K562 (cell line): Measurements from ENCODE around the gene F13B. TPM values are rescaled to one million over a fixed set of nuclear protein-coding genes. Genes with fewer than 3 reads are reported as not detected.

Source experiments
- ATAC-seq: fragments of 200-7000 bp; cut with Tn5 transposase; 3 replicates; pipeline ENCODE4 v1.9.1; 2020; ENCODE audit warnings: moderate library complexity
- BruUV-seq: library from RNA; stranded (reverse); fragments of 400-500 nt; replicated peaks from 2 replicates; lab custom pipeline; 2021; lab: Mats Ljungman, UMichigan
- CTCF ChIA-PET: fragments of 300-600 bp; formaldehyde crosslinking; extraction: SDS; loops from one replicate; lab custom pipeline; 2021; ENCODE audit warnings: low intra/inter-chr PET ratio; lab: Yijun Ruan, JAX
- POLR2A ChIA-PET: fragments of 300-600, 350-650 bp; sonication (Branson Sonifier 250); formaldehyde crosslinking; extraction: SDS; loops from one replicate; lab custom pipeline; 2021; ENCODE audit warnings: antibody characterized with exemption, inconsistent platforms; lab: Yijun Ruan, JAX
- DNase-seq, 4 experiments: peaks; one replicate each; pipeline versions ENCODE4 v3.0.0 to v3.0.0-alpha.2; 2011 to 2018; ENCODE audit warnings: low spot score in 3 of 4, mixed read lengths in 3 of 4; ENCODE audit errors: extremely low read depth in 1 of 4
- FAIRE-seq: peaks from 2 replicates; lab custom pipeline; 2011; peaks lifted over from hg19 to GRCh38; lab: Jason Lieb, UNC
- H2AFZ ChIP-seq: 2 replicates; pipeline ENCODE4 v1.6.0; 2011; ENCODE audit warnings: low read depth, low read length, control low read depth, inconsistent platforms
- H3K27ac ChIP-seq: fragments of 200-600 bp; 3 replicates; pipeline ENCODE4 v1.8.0; 2011; ENCODE audit warnings: low read depth, mild to moderate bottlenecking, control low read depth, inconsistent platforms, low read length, moderate library complexity, mixed read lengths; ENCODE audit errors: extremely low read depth
- H3K27me3 ChIP-seq, 2 experiments: fragments of 300-600 bp in 1 of 2; 2 replicates in 1 of 2; 3 replicates in 1 of 2; pipeline versions ENCODE4 v1.6.0 to v1.8.0; 2011; ENCODE audit warnings: inconsistent platforms in 2 of 2, low read length in 2 of 2, mild to moderate bottlenecking in 1 of 2, mixed read lengths in 1 of 2, moderate library complexity in 1 of 2; ENCODE audit not compliant: control insufficient read depth in 2 of 2, insufficient read depth in 2 of 2
- H3K36me3 ChIP-seq: fragments of 300-600 bp; 3 replicates; pipeline ENCODE4 v1.8.0; 2011; ENCODE audit warnings: mild to moderate bottlenecking, low read length, inconsistent platforms; ENCODE audit not compliant: control insufficient read depth, insufficient read depth
- H3K4me1 ChIP-seq, 2 experiments: fragments of 200-600 bp in 1 of 2; replicated peaks in 1 of 2; 2 replicates in 1 of 2; 3 replicates in 1 of 2; pipeline versions ENCODE4 v1.5.1 to v1.8.0; 2011; ENCODE audit warnings: inconsistent platforms in 2 of 2, low read length in 2 of 2, mild to moderate bottlenecking in 1 of 2, mixed read lengths in 1 of 2, moderate library complexity in 1 of 2; ENCODE audit not compliant: control insufficient read depth in 2 of 2, insufficient read depth in 2 of 2
- H3K4me2 ChIP-seq: 2 replicates; pipeline ENCODE4 v1.6.1; 2011; ENCODE audit warnings: low read length, control low read depth, inconsistent platforms, mixed read lengths; ENCODE audit not compliant: insufficient read depth
- H3K4me3 ChIP-seq: fragments of 200-600 bp; sonication (generic), shearing (Covaris generic); 2 replicates; pipeline ENCODE4 v1.5.1; 2016; ENCODE audit warnings: control low read depth, inconsistent platforms
- H3K79me2 ChIP-seq: fragments of 200-600 bp; 3 replicates; pipeline ENCODE4 v1.8.0; 2011; ENCODE audit warnings: low read length, inconsistent platforms; ENCODE audit not compliant: control insufficient read depth, insufficient read depth
- H3K9ac ChIP-seq, 2 experiments: 2 replicates each; pipeline versions ENCODE4 v1.6.0 to v1.6.1; 2011; ENCODE audit warnings: low read depth in 2 of 2, low read length in 2 of 2, control low read depth in 1 of 2, inconsistent platforms in 1 of 2, mild to moderate bottlenecking in 1 of 2, mixed read lengths in 1 of 2; ENCODE audit not compliant: insufficient read depth in 1 of 2
- H3K9me1 ChIP-seq: one replicate; pipeline ENCODE4 v1.6.0; 2011; ENCODE audit warnings: inconsistent platforms, mild to moderate bottlenecking, low read length, moderate library complexity; ENCODE audit not compliant: control insufficient read depth, insufficient read depth
- H3K9me3 ChIP-seq: replicated peaks from 2 replicates; pipeline ENCODE4 v1.5.1; 2011; ENCODE audit warnings: low read depth, low read length, inconsistent platforms; ENCODE audit not compliant: control insufficient read depth, insufficient read depth
- H4K20me1 ChIP-seq: replicated peaks from 2 replicates; pipeline ENCODE4 v1.6.1; 2011; ENCODE audit warnings: low read length, inconsistent platforms, mixed read lengths; ENCODE audit not compliant: control insufficient read depth, insufficient read depth
- BDP1 ChIP-seq: IDR thresholded peaks from 3 replicates; pipeline ENCODE4 v1.6.1; 2011; ENCODE audit not compliant: insufficient read length, insufficient read depth
- HOXB6 ChIP-seq: fragments of 250-450 bp; sonication (Bioruptor Pico); IDR thresholded peaks from 2 replicates; pipeline ENCODE4 v1.5.1; 2022; ENCODE audit warnings: mild to moderate bottlenecking, borderline replicate concordance
- NFIC ChIP-seq: fragments of 450-650 bp; IDR thresholded peaks from 2 replicates; pipeline ENCODE4 v1.6.1; 2017; ENCODE audit warnings: mild to moderate bottlenecking, inconsistent platforms
- NR2F6 ChIP-seq: fragments of 450-650 bp; formaldehyde crosslinking; IDR thresholded peaks from 2 replicates; pipeline ENCODE4 v1.4.0; 2020; ENCODE audit warnings: mild to moderate bottlenecking
- POLR2B ChIP-seq: fragments of 450-650 bp; IDR thresholded peaks from 2 replicates; pipeline ENCODE4 v1.6.1; 2018; ENCODE audit warnings: low read depth; ENCODE audit not compliant: partially characterized antibody
- POLR2G ChIP-seq: fragments of 200-400 bp; formaldehyde crosslinking; IDR thresholded peaks from 2 replicates; pipeline ENCODE4 v1.6.1; 2017; ENCODE audit warnings: low read depth, mild to moderate bottlenecking, antibody characterized with exemption, low read length, moderate library complexity
- TCF7L2 ChIP-seq: fragments of 150-350 bp; IDR thresholded peaks from 2 replicates; pipeline ENCODE4 v1.6.1; 2016; ENCODE audit warnings: low read depth, mild to moderate bottlenecking, low read length, moderate library complexity
- ZBTB43 ChIP-seq: sonication (generic); formaldehyde crosslinking; IDR thresholded peaks from 2 replicates; pipeline ENCODE4 v1.8.0; 2023; ENCODE audit warnings: mild to moderate bottlenecking, missing genetic modification reagents
- ZNF282 ChIP-seq: sonication (generic); formaldehyde crosslinking; IDR thresholded peaks from 2 replicates; pipeline ENCODE4 v1.8.1; 2023; ENCODE audit warnings: missing genetic modification reagents
- WGBS: fragments of 100-300 bp; shearing (Covaris generic); methylation state at CpG from one replicate; pipeline ENCODE4 v1.1.6; 2016; ENCODE audit warnings: low coverage, mixed read lengths; ENCODE audit not compliant: insufficient coverage; ENCODE audit errors: missing lambda C conversion rate; 5-methylcytosine and 5-hydroxymethylcytosine counted together
- in situ Hi-C: fragments of 300-500 bp; cut with MboI; formaldehyde crosslinking; loops from 4 replicates; pipeline ENCODE4 v1.15.0; 2018; ENCODE audit warnings: inconsistent platforms, mixed read lengths
- intact Hi-C: fragments of 100-400 bp; cut with micrococcal nuclease; formaldehyde crosslinking; loops from 2 replicates; pipeline ENCODE4 v1.14.2; 2022
- polyA plus RNA-seq, 8 experiments: library from polyadenylated mRNA; depleted of rRNA in 4 of 8; stranded (reverse) in 5 of 8; unstranded in 3 of 8; fragments of >200 nt; fragmentation: Nextera tagmentation in 2 of 8; fragmentation: Illumina TruSeq in 1 of 8; extraction: Ambion mirVana in 2 of 8; extraction: Trizol in 1 of 8; gene quantifications; 2 replicates each; pipeline versions ENCODE4 v1.2.1 to v1.2.3, GENCODE V29; 2011 to 2014; ENCODE audit warnings: inconsistent platforms in 1 of 8, missing spikeins in 1 of 8
- total RNA-seq, 7 experiments: library from RNA; depleted of rRNA in 6 of 7; stranded (reverse); fragments of >200 nt in 6 of 7; fragmentation: Illumina TruSeq in 2 of 7; extraction: Trizol in 2 of 7; gene quantifications; 2 replicates each; pipeline versions ENCODE4 v1.2.1 to v1.2.3, GENCODE V29; 2011 to 2021; ENCODE audit warnings: low replicate concordance in 1 of 7

The F13B gene
- total and polyA plus RNA-seq, 9 of the 15 experiments (the other 6 are each of a cell fraction or from before 2014, with no cell fraction given): not detected

- H3K4me1 ChIP-seq: no peaks in the 10 kb centered on the region
- ChIA-PET POLR2A (no interaction called here), CTCF (no interaction called here)
- no peak for ATAC-seq
- no peak overlapping the region for H2AFZ ChIP-seq
- H3K9me3 ChIP-seq: peaks cover 24% of the 10 kb centered on the region
- H3K27me3 ChIP-seq: no peaks in the 10 kb centered on the region
- no peak overlapping the region for H3K4me2 ChIP-seq
- FAIRE-seq: no peak
- no TSS peak for BruUV-seq
- 0 out of 3 replicates have a peak, but pooled peaks cover 2% of the 10 kb centered on the region for H3K79me2 ChIP-seq
- no peak for DNase-seq
- in situ Hi-C loops (no loop called here), intact Hi-C loops (no loop called here)
- H3K27ac ChIP-seq: no peak overlapping the region
- H3K9ac ChIP-seq: no peak overlapping the region
- TF ChIP-seq POLR2G (no peak), ZNF282 (CRISPR knock-in tag) (no peak), HOXB6 (CRISPR knock-in tag) (no peak), NR2F6 (no peak), BDP1 (no peak), POLR2B (no peak), NFIC (no peak), ZBTB43 (CRISPR knock-in tag) (no peak), TCF7L2 (no peak)
- H3K36me3 ChIP-seq: peaks cover 69% of the 10 kb centered on the region
- 94% methylated on average over 1 of the region's 1 CpG for WGBS
- no peaks in the 10 kb centered on the region for H3K9me1 ChIP-seq
- H4K20me1 ChIP-seq: no peaks in the 10 kb centered on the region
- H3K4me3 ChIP-seq: no peak overlapping the region
These were observed 39.8 kb upstream of the F13B start for GRCh38 chr1:197106869-197107268.
